Sciatic nerve (tissue), 2 donors: ENCODE data around the gene SLC39A2. TPM values are rescaled to one million over a fixed set of nuclear protein-coding genes. Genes with fewer than 3 reads are reported as not detected.
"Not testable (repeated sequence)": the region's sequence is repeated elsewhere in the genome, so short reads cannot be mapped to it uniquely, and the experiment has no call there.

Source experiments
- ATAC-seq: fragments of 200-7000 bp; cut with Tn5 transposase; one replicate; pipeline ENCODE4 v1.9.1; 2020; ENCODE audit warnings: mild to moderate bottlenecking, moderate library complexity
- DNase-seq: peaks from one replicate; pipeline ENCODE4 v3.0.0-alpha.2; 2020; ENCODE audit warnings: low spot score
- intact Hi-C: fragments of 100-400 bp; cut with DNase I; formaldehyde crosslinking; loops from one replicate; pipeline ENCODE4 v1.14.2; 2022
- total RNA-seq: library from RNA; stranded (reverse); fragmentation: NEBNext Ultra II Directional; extraction: Animal tissue kit (Norgen Biotek cat#: 25700); gene quantifications from one replicate; pipeline ENCODE4 v1.2.1, GENCODE V29; 2021
- donor health status: DM: no; HTN: no; CAD: no.
- donor health status: DM: no; HTN: no; CAD: no.

Gene SLC39A2
- total RNA-seq: not detected

DNA sequence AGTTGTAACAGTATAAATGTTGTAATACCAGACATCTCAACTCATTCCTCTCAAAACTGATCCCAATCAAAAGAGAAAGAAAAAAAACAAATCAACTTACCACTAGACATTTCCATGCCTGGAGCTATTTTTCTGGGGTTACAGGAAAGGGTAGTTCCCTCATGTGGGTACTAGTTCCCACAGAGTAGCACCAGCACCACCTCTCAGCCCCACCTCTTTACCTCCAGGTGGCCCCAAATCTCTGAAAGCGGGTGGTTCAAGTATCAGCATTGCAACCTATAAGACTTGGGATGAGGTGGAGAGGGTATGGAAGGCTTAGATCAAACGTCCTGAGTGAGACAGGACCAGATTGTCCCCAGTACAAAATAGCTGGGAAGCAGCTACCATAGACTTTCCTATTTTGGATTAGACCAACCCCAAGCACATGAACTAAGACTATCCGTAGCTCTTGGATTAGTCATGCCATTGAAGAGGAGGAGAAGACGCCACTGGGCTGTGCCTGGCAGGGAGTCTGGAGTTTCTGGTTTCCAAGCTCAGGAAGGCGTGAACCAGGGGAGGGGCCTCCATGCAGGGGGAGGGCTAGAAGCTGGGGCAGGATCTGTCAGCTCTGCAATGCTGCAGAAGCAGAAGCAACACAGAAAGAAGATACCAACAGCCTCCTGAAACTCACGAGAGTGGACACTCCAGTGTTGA, at the start of gene SLC39A2:
TSS of gene SLC39A2 (plus strand) at position 620 of the 693 bp plus-strand sequence. CDS start 154 bp downstream, outside the sequence.
- ATAC-seq (peak; percentile 90), DNase-seq (peak; percentile 72)
- intact Hi-C loops: no loop called here

DNA sequence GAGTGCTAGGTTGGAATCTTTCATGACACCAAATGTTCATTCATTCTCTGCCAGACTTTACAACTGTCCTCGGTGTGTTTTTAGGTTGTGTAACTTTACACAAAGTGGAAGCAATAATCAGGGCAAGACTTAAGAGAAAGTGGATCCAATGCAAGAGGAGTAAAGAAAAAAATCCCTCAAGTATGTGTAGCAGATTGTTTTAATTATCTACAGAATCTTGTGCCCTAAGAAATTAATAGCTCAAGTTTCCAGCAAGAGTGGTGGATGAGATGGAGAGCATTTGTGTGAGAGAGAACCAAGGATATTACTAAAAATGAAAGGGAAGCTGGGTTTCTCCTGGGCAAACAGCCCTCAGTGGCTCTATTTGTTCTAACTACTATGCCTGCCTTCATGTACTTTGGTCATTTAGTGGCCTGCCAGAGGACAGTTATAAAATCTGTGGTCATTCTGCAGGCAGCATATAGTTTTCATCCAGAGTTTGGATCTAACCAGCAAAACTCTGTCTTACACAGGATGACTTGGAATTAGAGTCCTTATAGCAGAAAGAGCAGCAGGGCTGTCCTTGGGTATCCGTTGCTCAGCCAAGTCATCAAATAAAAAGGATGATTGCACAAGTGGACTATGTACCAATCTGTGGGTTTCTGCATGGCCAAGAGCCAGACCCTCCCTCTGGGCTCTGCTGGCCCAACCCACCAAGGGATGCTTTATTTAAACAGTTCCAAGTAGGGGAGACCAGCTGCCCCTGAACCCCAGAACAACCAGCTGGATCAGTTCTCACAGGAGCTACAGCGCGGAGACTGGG, 44.2 kb upstream of the SLC39A2 start, which contains the start of gene RNASE2:
TSS of gene RNASE2 (plus strand) at position 752 of the 802 bp plus-strand sequence. CDS start 285 bp downstream, outside the sequence.
- intact Hi-C loops, DNase-seq: not testable (repeated sequence)
- ATAC-seq: peak; percentile 62

DNA sequence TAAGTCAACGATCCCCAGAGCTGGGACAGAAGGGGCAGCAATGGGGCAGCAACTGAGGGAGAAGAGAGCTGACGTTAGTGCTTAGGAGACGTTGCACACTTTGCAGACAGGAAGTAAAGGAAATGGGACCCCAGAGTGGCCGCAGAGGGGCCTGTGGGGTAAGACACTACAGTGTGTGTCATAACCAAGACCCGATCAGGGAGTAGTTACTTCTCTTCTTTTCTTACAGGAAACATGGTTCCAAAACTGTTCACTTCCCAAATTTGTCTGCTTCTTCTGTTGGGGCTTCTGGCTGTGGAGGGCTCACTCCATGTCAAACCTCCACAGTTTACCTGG, 43.6 kb upstream of the SLC39A2 start:
- ATAC-seq: peak; percentile 28

DNA sequence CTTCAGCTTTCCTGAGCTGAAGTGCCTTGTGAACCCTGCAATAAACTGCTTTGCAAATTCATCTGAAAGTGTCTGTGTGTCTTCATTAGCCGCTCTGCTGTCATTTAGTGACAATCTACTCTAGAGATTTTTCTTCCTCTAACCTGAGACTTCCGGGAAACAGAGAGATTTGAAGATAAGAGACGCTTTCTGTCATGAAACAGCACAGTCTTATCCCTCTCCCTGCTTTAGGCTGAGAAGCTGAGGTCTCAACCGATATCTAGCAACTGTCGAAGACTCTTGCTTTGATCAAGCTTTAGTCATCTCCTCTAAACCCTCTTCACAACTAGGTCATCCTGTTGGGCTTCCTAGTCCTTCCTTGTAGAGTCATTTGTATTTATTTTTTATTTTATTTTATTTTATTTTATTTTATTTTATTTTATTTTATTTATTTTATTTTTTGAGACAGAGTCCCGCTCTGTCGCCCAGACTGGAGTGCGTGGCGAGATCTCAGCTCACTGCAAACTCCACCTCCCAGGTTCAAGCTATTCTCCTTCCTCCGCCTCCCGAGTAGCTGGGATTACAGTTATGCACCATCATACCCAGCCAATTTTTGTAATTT, 42.6 kb upstream of the SLC39A2 start:
- ATAC-seq (no peak), DNase-seq (no peak)
- intact Hi-C loops: no loop called here

More for the DNA sequence above, 43.6 kb upstream of the SLC39A2 start:
- intact Hi-C loops, DNase-seq: not testable (repeated sequence)

GRCh38 chr14:20958946-20959345, 40.1 kb upstream of the SLC39A2 start:
- intact Hi-C loops, ATAC-seq, DNase-seq: not testable (repeated sequence)

GRCh38 chr14:20969336-20969735, 29.8 kb upstream of the SLC39A2 start:
- DNase-seq (no peak), ATAC-seq (no peak)
- intact Hi-C loops: no loop called here

DNA sequence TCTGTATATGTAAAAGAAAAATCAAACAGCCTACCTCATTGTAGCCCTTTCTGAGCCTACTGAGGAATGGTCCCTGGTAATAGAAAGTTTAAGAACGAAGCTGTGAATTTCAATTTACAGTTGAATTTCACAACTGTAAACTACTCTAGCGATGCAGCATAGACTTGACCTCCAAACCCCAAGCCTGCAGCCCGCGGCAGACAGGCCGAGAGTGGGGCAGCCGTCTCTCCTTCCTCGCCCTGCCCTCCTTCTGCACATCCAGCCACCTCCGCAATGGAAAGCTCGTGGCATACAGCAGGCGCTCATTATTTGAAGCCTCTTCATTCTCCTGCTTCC, 28.5 kb upstream of the SLC39A2 start:
- ATAC-seq (peak; percentile 11), DNase-seq (no peak)
- intact Hi-C loops: loop anchor here (10.0 kb wide), 1 partner anchor 116 kb away; no protein-coding TSS in a partner anchor

DNA sequence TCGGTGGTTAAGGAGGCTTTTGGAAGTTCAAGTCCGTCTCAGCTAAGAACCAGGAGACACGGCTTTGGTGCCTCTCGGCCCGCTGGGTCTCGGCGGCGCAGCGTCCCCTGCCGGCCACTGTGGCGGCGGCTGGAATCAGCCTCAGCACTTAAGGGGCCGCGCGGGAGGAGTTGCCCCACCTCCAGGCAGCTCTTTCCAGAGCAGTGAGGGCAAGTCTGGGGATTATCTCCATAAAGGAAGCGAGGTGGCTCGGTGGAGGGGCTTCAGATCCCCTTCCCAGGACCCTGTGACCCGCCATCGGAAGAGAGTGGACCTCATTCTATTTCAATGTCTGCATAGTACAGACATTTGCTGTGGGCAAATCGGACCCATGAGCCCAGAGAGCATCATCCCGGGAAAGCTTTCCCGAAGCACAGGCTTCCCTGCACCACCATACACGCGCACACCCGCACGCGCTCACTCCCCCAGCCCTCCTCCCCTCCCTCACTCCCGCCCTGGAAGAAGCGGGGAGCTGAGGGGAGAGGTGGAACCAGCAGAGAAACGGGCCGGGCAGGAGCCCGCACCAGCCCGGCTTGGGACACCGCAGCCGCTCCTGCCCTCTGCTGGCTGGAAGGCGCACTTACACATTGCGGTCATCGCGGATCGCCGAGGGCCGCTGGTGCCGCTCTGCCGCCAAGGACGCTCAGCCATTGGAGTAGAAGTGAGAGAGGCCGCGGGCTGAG, 27.9 kb upstream of the SLC39A2 start:
- intact Hi-C loops: loop anchor here (10.0 kb wide), 1 partner anchor 116 kb away; no protein-coding TSS in a partner anchor
- ATAC-seq (peak; percentile 96), DNase-seq (peak; percentile 90)

- ATAC-seq (no peak), DNase-seq (no peak)
- intact Hi-C loops: loop anchor here (10.0 kb wide), 1 partner anchor 117 kb away; no protein-coding TSS in a partner anchor
Observed at GRCh38 chr14:20971705-20972021, 27.4 kb upstream of the SLC39A2 start.

DNA sequence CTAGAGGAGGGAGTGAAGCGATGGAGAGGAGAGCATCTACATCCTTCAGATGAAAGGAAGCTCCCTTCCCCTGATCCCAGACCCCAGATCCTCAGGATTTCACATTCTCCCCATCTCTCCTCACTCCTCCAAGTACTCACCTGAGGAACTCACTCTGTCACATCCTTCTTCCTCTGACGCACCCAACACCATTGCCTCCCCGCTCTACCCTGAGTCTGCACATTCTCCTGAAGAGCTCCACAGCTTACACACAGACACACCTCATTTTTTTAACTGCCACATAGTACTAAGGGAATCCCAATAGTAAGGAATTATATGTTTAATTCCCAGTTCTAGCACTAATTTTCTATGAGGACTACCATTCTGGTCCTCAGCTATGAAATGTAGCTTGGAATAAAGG, 25.6 kb upstream of the SLC39A2 start:
- no peak for ATAC-seq
- intact Hi-C loops: loop anchor here (10.0 kb wide), 1 partner anchor 119 kb away; no protein-coding TSS in a partner anchor
- no peak for DNase-seq

DNA sequence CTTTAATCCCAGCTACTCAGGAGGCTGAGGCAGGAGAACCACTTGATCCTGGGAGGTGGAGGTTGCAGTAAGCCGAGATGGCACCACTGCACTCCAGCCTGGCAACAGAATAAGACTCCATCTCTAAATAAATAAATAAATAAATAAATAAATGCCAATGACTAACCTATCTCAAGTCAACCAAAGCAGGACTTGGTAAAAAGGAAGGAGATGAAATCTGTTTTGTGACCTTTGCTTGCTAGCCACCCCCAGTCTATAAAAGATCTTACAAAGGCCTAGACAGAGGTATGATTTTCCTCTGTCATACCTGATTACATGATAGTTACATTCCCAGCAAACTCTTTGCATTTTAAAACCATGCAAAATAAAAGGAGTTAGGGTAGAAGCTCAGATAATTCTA, 22.8 kb upstream of the SLC39A2 start:
- ATAC-seq (no peak), DNase-seq (no peak)
- intact Hi-C loops: loop anchor here (10.0 kb wide), 1 partner anchor 121 kb away; no protein-coding TSS in a partner anchor

DNA sequence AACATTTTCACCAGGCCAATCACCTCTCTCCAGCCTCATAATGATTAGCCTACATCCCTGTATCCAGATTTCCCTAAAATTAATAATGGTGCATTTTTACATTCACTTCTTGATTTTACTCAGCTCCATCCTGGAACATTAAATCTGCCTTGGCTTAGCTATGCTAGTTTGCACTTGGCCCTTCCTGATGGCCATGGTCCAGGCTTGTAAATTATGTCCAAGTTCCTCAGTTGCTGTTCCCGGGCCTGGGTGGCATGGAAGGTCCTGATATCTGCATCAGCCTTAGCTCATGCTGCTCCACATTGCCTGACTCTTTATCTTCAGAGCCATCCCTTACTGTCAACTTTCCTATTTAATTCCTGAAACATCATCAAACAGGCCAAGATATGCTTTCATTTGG, 20.4 kb upstream of the SLC39A2 start:
- intact Hi-C loops: loop anchor here (10.0 kb wide), 1 partner anchor 124 kb away; no protein-coding TSS in a partner anchor
- DNase-seq (no peak), ATAC-seq (no peak)

DNA sequence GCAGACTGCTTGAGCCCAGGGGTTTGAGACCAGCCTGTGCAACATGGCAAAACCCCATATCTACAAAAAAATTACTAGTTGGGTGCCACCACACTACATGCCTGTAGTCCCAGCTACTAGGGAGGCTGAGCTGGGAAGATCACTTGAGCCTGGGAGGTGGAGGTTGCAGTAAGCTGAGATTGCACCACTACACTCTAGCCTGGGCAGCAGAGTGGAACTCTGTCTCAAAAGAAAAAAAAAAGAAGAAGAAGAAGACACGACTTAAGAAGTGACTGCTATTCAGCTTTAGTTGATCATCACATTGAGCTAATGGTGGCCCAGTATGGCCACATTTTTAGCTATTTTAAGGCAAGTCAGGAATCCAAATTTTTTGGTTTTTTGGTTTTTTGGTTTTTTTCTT, 18.2 kb upstream of the SLC39A2 start:
- intact Hi-C loops: no loop called here
- no peak for DNase-seq
- no peak for ATAC-seq

- intact Hi-C loops: no loop called here
- no peak for ATAC-seq
- no peak for DNase-seq
Observed at GRCh38 chr14:20982646-20983369, 16.3 kb upstream of the SLC39A2 start.

GRCh38 chr14:20985650-20986049, 13.4 kb upstream of the SLC39A2 start:
- intact Hi-C loops, ATAC-seq, DNase-seq: not testable (repeated sequence)

- peak; percentile 58 for ATAC-seq
- intact Hi-C loops: no loop called here
- DNase-seq: no peak
Observed at GRCh38 chr14:20986811-20987210, 12.3 kb upstream of the SLC39A2 start.

- DNase-seq (no peak), ATAC-seq (no peak)
- intact Hi-C loops: no loop called here
Observed at GRCh38 chr14:20988717-20989470, 10.2 kb upstream of the SLC39A2 start.

DNA sequence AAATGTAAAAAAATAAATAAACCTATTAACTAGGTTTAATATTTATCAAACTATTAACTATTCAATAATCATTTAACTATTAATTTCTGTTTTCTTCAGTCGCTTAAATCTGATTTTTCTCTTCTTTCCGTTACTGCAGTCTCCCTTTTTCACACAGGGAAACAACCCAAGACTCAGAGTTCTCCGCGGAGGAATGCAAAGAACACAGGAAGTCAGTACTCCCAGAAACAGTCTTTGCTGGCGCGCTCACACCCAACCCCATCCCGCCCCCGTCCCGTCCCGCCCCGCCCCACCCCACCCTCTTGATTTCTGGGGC, 9.7 kb upstream of the SLC39A2 start:
- ATAC-seq (no peak), DNase-seq (no peak)
- intact Hi-C loops: no loop called here
